ENCODE measurements around the gene ALKAL2.

The ALKAL2 gene

DNA sequence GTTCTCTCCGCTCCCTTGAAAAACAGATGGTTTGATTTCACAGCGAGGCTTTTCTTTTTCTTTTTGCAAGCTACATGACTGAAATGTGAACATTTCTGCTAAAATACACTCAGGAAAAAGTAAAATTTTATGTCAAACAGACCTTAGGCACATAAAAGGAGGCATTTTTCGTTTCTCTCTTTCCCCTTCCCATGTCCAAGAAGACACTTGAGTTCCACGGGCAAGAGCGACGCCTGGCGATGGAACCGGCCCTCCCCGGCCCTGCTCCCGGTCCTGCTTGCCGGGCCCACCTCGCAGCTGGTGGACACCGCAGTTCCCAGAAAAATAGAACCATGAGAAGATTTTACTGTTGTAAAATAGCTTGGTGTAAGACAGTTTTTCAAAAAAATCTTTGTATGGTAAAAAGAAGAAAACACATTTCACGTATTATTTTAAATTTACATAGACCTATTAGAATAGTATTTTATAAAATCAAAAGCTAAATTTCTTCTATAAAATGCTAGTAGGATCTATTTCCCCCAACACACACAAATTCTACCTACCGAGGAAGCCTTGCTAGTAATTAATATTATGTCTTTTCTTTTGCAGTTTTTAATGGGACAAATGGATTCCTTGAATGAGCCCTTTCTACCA, 2.3 kb upstream of the ALKAL2 start:
- no peak for DNase-seq (ENCODE audit: low read depth)

DNA sequence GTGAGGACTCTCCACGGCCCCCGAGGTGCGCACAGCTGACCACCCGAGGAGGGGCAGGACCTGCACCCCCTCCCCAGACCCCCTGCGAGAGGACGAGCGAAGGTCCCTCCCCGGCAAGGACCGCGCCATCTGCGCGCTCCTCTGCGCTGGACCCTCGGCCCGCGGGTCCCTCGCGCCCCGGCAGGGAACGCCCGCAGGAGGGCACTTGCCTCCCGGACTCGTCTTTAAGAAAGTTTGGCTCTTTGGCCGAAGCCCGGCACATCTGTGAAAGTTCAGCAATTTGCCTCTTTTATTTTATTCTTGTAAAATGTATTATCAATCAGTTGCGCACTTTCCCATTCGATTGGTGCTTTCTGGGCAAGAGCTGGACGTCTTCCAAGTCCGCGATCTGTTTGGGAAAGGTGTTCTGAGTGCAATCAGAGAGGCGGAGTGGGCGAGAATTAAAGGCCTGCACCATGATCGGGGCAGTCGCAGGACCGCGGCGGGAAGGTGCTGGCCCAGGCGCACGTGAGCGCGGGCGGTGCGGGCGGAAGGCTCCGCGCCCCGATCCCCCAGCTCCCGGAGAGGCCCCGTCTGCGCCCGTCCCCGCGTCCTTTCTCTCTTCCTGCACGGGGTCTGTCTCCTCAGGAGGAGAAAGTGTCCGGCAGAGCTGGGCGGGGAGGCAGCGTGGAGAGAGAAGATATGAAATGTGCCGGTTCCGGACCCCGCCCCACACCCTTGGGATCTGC, 1.6 kb upstream of the ALKAL2 start:
- DNase-seq (ENCODE audit: low read depth) = no peak

DNA sequence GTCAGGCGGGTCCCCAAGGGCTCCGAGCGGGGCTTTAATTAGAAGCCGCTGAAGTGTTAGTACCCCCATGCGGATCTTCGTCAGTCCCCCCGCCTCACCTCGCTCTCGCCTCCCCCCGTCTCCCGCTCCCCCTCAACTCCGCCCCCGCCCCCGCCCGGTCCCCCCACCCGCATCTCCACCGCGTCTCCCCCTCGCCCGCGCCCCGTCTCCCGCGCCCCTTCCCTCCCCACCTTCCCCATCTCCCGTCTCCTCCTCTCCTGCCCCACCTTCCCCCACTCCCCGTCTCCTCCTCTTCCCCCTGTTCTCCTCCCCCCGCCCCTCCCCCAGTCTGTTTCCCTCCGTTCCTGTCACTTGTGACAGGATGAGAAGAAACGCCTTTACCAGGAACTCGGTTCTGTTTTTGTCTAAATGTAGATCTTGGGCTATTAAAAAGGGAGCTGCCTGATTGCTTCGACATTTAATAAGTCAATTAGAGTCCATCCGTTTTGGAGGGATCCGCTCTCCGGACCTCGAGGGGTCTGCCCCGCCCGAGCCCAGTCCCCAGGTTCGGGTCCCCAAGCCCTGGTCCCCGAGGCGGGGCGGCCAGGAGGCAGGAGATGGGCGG, 969 bp upstream of the ALKAL2 start:
- DNase-seq (ENCODE audit: low read depth) = no peak

DNA sequence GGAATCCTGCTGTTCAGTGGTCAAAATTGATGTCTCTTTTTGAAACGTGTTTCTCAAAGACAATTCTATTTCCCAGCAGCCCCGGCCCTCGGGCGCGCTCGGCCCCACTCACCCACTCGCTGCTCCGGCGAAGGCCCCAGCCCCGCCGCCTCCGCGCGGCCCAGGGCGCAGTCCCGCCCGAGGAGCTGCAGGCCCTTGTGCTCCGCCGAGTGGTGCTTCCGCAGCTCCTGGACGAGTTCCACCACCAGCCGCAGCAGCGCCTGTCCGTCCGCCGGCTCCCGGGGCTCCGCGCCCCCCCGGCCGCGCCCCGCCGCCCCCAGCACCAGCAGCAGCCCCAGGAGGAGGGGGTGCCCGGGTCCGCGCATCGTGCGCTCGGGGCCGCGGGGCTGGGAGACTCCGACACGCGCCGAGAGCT, 413 bp downstream of the ALKAL2 start:
- no peak for DNase-seq (ENCODE audit: low read depth)

DNA sequence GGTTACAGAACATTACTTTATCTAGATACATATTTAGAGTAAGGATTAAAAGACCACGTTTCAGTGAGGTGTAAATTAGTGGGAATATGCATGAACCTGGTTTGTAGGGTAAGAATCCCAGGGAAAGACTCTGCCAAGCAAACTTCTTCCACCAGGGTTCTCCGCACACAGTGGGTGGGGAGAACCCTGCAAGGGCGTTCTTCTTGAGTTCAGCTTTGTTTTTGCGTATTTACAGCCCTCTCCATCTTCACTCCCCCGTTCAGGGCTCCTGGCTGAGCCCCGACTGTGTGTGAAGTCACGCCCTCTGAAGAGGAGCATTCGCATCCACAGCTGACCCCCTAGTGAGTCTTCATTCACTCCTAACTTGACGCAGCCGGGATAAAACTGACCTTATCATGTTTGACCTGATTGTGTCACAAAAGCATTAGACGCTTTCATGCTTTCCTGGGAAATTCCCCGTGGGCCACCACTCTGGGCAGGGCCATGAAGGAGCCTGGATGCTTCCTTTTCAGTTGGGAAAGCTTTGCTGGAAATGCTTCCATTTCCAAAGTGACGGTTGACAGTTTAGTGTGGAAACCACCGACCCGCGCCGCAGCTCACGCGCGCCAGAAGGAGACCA, 1.0 kb downstream of the ALKAL2 start:
- no peak for DNase-seq (ENCODE audit: low read depth)

DNA sequence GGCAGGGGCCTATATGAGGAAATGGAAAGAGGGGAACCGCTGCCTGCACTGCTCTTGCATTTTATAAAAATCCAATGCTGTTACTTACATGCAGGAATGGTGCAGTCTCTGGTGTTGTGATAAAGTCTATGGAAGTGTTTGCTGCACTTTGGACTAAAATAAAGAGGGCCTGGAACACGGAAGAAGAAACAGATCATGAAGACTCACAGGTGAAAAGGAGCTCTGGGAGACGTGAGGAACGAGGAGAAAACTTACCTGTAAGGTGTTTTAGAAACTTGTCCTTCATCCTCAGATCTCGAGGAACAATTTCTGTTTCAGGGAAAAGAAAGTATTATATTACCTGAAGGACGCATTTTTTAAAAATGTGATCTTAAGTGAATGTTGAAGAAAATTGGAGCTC, 1.9 kb downstream of the ALKAL2 start:
- DNase-seq (ENCODE audit: low read depth) = no peak

DNA sequence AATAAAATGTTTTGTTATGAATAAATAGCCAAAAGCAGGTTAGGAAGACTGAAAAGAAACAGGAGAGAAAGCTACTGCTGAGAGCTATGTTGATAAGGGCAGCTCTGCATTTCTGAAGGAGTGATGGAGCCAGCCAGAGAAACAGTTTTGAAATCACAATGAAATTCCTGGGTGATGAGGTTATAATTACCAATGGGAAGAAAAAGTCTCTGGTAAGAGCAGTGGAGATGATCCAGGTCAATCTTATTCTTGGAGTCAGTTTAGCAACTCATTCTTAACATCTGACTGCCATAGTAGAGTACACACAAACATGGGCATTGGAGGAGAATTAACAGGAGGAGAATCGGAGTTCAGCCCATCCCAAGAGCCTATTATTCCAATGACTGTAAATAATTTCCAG, 2.4 kb downstream of the ALKAL2 start:
- no peak for DNase-seq (ENCODE audit: low read depth)

DNA sequence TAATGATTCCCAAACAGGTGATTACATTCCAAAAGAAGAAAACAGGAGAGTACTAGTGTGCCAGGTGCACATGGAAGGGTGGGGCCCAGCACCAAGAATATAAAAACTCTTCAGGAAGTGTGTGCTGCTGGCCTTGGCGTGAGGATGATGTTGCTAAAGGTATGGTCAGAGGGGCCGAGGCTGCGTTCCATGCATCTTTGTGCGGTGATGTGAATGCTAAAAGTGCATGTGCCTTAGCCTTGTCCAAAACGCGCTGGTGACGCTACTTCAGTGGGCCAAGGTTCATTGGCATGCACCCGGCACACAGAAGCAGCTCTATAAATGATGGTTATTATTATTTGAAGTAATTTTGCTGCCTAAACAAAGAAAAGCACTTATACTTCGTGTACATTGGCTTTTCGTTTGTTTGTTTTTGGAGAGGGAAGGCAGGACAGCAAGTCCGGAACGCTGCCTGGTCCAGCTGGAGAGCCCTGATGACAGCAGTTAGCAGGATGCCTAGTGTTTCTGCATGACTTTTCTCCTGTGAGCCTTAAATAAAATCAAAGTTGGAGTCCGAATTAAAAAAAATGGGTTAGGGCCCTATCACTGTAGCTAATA, 2.9 kb downstream of the ALKAL2 start:
- DNase-seq (ENCODE audit: low read depth) = no peak

DNA sequence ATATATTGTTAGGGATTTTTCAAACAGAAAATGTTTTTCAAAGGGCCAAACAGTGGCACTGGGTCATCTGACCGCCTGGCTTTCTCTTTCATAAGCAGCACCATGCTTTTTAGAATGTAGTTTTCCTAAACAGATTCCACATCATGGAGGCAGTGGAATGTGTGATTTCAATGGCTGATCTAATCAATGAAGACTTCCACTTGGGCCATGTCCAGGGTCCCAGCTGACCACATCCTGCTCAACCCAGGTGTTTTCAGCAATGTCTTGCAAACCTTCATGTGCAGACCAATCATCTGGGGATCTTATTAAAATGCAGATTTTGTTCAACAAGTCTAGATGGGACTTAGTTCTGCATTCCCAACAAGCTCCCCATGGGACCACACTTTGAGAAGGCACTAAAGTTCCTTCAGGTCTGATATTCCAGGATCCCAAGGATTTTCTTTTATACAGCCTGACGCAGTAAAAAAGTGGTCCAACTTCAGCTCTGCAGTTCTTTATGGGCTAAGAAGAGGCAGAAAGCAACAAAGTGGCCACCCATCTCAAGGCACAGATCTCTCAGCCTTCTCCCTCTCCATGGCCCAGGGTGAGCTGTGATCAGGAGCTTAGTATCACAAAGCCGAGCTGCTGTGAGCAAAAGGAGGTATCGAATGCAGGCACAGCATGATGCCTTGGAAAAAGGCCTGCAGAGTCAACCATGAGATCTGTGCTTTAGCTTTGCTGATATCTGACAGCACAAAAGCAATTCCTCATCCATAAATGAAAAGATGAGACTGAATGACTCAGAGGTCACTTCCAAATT, 3.7 kb downstream of the ALKAL2 start:
- no peak for DNase-seq (ENCODE audit: low read depth)

DNA sequence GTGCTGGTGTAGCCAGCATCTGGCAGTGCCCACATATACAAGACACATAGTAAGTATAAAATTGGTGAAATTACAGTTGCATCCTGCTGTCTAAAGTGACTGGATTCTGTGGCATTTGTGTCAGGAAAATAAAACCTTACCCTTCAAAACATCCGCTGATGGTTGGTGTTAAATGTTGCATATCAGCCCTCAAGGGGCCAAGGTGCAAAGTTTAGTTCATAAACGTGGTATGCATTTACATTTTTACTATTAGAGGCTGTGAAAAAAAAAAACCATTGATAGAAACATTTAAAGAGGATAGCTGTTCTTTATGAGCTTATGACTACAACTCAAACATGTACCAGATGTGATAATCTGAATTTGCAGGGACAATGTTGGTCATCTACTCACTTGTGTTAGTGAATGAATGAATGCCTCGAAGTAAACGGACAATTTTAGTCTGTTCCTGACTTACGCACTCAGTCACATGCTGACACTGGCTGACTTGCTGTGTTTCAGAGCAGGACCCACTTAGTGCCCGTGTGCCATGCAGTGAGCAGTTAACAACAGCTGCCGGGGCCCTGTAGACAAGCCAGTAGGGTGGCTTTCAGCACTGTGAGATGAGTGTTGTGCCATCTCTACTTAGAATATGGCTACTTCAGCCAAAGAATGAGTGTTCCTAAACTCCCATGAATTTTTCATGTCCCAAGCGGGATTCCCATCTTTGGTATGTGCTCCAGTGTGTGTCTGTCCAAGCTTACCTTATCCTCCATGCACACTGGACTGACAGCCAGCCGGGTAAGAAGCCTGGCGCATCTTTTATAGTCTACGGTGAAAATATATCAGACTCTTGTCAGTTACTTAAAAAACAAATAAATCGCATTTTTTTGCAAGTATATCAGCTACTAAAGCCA, 5.3 kb downstream of the ALKAL2 start:
- no peak for DNase-seq (ENCODE audit: low read depth)

DNA sequence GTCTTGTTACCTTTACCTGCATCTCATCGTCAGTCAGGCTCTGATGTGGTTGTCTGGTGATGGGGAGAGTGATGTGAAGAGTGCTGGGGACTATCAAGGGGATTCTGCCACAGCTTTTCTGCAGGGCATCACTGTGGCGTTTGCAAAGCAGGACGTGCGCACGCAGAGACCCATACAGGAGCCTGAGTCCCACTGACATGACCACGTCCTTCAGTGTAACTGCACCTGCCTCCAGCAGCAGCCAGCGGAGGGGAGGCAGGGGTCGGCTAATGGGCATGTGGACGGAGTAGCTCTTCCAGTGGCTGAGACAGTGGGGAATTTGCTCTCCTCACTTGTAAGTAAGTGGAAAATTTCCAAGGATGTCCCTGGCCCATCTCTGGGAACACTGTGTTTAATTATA, 6.5 kb downstream of the ALKAL2 start:
- DNase-seq (ENCODE audit: low read depth) = no peak

DNA sequence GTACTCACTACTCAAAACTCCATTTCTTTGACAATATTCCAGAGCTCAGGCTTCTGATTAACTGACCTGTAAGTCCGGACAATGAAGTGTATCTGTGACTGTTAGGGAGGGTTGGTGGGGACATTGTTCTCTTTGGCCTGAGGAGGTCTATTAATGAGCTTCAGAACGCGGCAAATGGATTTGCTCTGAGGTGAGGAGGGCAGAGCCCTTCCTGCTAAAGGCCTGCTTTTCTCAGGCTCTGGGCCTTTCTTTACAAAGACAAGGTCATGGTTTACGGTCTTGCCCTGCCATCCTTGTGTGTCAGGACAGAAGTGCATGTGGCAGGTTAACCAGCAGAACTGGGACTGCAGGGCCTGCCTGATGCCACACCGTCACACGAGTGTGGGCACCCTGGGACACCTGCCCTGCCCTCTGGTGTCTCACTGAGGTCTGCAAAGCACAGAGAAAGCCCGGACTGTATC, 7.2 kb downstream of the ALKAL2 start:
- no peak for DNase-seq (ENCODE audit: low read depth)

DNA sequence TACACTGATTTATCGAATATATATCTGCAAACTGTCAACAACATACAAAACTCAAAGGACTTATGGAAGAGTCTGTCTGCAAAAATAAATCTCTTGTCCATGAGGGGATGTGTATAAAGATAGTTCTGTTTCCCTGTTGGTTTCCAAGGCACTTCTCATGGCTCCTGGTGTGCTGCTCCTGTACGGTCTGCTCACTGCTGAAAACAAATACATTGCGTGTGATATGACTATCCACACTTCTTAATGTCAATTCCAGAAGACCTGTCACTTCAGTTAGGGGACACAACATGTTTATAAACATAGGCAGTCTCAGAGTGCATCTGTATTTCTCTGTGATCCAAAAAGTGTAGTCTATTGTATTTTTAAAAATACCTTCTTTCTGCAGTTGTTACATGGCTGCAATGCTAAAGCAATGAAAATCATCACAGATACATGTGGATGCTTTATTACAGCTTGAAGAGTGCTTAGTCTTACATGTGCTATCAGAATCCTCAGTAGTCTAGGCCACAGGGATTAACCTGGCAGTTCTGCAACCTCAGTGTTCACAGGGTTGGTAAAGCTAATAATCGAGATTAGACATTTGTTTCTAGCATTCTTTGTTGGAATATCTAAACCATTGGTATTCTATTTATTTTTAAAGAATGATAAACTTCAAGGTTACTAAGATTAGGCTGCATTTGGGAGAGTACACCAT, 7.8 kb downstream of the ALKAL2 start:
- no peak for DNase-seq (ENCODE audit: low read depth)

DNA sequence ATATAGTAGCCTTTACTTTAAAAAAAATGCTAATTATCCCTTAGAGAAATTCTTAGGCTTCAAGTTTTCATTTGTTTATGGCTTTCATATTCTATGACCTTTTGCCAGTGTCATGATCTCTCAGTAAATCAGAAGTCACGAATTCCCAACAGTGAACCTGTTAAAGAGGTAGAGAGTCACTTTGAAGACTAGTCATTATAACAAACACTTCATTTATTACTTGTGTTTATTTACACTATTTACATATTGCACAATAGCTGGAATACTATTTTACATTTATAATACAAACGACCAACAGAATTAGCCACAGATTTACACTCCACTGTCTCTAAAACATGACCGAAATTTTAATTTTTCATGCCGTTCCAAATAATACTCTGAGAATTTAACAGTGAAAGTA, 8.5 kb downstream of the ALKAL2 start:
- no peak for DNase-seq (ENCODE audit: low read depth)

DNA sequence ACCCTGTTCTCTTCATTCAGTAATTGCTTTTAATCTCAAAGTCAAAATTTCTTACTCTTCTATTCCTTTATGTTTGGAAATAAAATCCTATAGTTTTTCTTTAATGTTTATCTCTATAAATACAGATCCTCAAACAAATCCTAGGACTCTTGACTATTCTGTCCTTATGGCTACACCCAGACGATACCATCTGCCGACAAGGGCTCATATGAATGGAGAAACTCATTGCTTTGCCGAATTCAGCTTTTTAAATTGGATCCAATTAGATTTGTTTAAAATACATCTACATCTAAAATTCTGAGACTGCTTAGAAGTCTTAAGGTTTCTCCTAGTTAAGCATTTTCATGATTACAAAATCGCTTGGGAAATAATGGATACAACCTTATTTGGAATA, 9.0 kb downstream of the ALKAL2 start:
- no peak for DNase-seq (ENCODE audit: low read depth)

DNA sequence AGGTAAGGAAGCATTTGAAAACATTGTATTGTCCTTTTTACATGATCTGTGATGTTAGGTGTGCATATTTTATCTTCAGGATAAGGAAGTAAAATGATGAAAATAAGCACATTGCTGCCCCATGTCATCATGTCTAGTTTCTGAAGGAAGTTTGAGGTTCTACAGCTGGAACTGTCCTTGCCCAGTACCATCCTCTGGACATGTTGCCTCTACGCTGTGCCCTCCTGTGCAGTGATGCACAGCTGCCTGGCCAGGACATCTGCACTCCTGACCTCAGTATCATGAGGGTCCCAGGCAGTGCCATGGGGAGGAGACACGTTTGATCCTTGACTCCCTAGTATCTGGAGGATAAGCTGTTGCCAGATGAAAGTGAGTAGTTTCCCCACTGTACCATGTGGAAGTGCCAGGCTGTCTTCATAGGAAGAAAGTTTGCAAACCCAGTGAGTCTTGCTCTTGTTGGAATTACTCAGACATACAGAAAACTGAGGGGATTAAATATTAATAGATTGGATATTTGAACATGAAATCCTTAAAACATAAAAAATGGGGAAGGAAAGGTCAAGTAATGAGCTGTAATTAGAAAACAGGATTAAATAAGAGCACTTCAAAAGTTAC, 9.5 kb downstream of the ALKAL2 start:
- DNase-seq (ENCODE audit: low read depth) = no peak

DNA sequence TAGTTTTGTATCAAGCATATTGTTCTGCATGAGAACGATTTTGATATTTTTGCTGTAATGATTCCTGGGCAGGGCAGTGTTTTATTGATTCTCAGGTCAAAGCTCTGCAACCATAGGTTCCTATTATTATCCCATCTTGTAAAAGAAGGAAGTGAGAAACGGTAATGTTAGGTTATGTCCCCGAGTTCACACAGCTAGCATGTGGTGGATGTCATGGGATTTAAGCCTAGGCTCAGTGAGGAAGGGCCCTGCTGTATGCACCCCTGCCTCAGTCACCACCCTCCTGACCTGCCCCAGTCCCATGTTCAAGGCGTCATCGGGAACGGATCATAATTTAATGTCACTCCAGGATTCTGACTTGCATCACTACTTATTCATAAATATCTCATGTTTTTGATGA, 12.4 kb downstream of the ALKAL2 start:
- DNase-seq (ENCODE audit: low read depth) = no peak

DNA sequence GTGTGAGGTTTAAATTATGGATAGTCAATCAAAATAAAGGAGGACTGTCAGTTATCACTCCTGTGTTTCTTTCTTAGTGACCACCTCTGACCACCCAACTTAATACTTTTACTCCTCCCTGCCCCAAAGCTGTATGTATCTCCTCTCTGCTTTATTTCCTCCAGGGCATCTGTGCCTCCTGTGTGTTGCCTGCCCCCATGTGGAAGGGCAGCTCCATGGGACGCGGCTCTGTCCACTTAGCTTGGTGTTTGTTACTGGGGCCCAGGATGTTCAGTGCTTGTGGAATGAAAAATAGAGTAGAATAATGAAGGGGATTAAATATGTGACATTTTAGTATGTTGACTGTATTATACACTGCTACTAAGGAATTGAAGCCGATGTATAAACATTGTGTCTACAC, 13.4 kb downstream of the ALKAL2 start:
- no peak for DNase-seq (ENCODE audit: low read depth)

DNA sequence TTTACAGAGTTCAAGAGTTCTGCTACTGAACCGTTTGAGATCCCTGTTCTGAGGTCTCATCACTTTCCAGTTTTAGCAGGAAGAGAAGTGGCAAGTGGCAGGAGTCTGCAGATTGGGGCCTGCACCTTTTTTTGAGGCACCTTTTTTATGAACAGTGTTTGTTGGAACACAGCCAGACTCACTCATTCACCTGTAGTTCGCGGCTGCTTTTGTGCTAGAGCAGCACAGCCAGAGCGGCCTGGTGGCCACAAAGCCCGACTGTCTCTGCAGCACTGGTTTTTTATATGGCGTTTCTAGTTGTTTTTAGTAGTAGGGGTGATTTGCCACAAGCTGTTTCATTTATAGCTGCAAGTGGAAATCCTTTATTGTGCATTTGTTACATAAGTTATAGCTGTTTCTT, 14.6 kb downstream of the ALKAL2 start:
- DNase-seq (ENCODE audit: low read depth) = no peak

DNA sequence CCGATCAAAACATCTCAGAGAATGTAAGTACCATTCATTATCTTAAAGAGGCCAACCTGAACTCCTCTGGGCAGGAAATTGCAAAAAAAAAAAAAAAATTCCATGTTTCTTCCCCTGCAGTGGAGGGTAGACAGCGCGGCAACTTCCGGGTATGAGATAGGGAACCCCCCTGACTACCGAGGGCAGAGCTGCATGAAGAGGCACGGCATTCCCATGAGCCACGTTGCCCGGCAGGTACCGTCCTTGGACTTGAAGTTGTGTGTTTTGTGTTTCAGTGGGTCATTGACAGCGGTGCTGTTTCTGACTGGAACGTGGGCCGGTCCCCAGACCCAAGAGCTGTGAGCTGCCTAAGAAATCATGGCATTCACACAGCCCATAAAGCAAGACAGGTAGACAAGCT, 16.0 kb downstream of the ALKAL2 start:
- no peak for DNase-seq (ENCODE audit: low read depth)

Measured in activated gamma-delta T cell treated with anti-CD3 and anti-CD28 coated beads, Interleukin-2, amount 50 U/mL, for 16 hours (primary cell).